OCI-LY1 (cell line): Measurements from ENCODE around the gene BMI1.

ENCODE experiments used
- H2AFZ ChIP-seq: fragments of 200-600 bp; sonication (generic), shearing (Covaris generic); 2 replicates; pipeline ENCODE4 v1.6.0; 2014; ENCODE audit warnings: antibody characterized with exemption, mild to moderate bottlenecking, low read length
- H3F3A ChIP-seq: fragments of 200-600 bp; sonication (generic), shearing (Covaris generic); 2 replicates; pipeline ENCODE4 v1.6.0; 2014; ENCODE audit warnings: mild to moderate bottlenecking, antibody characterized with exemption, low read length, moderate library complexity; ENCODE audit not compliant: insufficient read depth
- H3K27ac ChIP-seq: fragments of 200-600 bp; sonication (generic); 2 replicates; pipeline ENCODE4 v1.5.1; 2014; ENCODE audit warnings: low read length, mixed run types, mild to moderate bottlenecking, low read depth; ENCODE audit not compliant: poor library complexity, severe bottlenecking
- H3K27me3 ChIP-seq: fragments of 200-600 bp; sonication (generic); 2 replicates; pipeline ENCODE4 v1.6.0; 2014; ENCODE audit warnings: antibody characterized with exemption, mild to moderate bottlenecking, low read length, moderate library complexity; ENCODE audit not compliant: insufficient read depth
- H3K36me3 ChIP-seq: fragments of 200-600 bp; sonication (generic); 2 replicates; pipeline ENCODE4 v1.6.1; 2014; ENCODE audit warnings: mild to moderate bottlenecking, antibody characterized with exemption, low read length, moderate library complexity, mixed read lengths; ENCODE audit not compliant: insufficient read depth
- H3K4me1 ChIP-seq: fragments of 200-600 bp; sonication (generic); 2 replicates; pipeline ENCODE4 v1.5.1; 2014; ENCODE audit warnings: mild to moderate bottlenecking, low read length, moderate library complexity; ENCODE audit not compliant: insufficient read depth, severe bottlenecking
- H3K4me2 ChIP-seq: fragments of 200-600 bp; sonication (generic), shearing (Covaris generic); 2 replicates; pipeline ENCODE4 v1.6.1; 2014; ENCODE audit warnings: low read length
- H3K4me3 ChIP-seq: fragments of 200-600 bp; sonication (generic); 2 replicates; pipeline ENCODE4 v1.5.1; 2014; ENCODE audit warnings: low read length, low read depth, mild to moderate bottlenecking, mixed read lengths; ENCODE audit not compliant: poor library complexity, severe bottlenecking
- H3K79me2 ChIP-seq: fragments of 200-600 bp; shearing (Covaris generic); 2 replicates; pipeline ENCODE4 v1.6.1; 2016; ENCODE audit warnings: mixed run types, low read length, mixed read lengths; ENCODE audit not compliant: insufficient read depth
- H3K9ac ChIP-seq: fragments of 200-600 bp; sonication (generic), shearing (Covaris generic); 2 replicates; pipeline ENCODE4 v1.6.1; 2014; ENCODE audit warnings: mild to moderate bottlenecking, low read length, mixed read lengths
- H3K9me2 ChIP-seq: fragments of 200-600 bp; sonication (generic), shearing (Covaris generic); 2 replicates; pipeline ENCODE4 v1.6.1; 2014; ENCODE audit warnings: low read depth, mild to moderate bottlenecking, low read length, mixed read lengths
- H3K9me3 ChIP-seq: fragments of 200-600 bp; shearing (Covaris generic); 2 replicates; pipeline ENCODE4 v1.6.1; 2014; ENCODE audit warnings: low read length, mixed read lengths
- H4K20me1 ChIP-seq: fragments of 200-600 bp; sonication (generic), shearing (Covaris generic); 2 replicates; pipeline ENCODE4 v1.6.0; 2016; ENCODE audit warnings: mild to moderate bottlenecking, low read length; ENCODE audit not compliant: insufficient read depth
- EZH2 ChIP-seq: fragments of 200-600 bp; sonication (generic), shearing (Covaris generic); IDR thresholded peaks from 2 replicates; pipeline ENCODE4 v1.8.0; 2017; ENCODE audit warnings: borderline replicate concordance, mixed run types, mild to moderate bottlenecking, antibody characterized with exemption, low read length, moderate library complexity, mixed read lengths
- TF ChIP-seq, protein P1 (sequence below): fragments of 200-600 bp; sonication (generic), shearing (Covaris generic); IDR thresholded peaks from 2 replicates; pipeline ENCODE4 v1.5.1; 2017; ENCODE audit warnings: mild to moderate bottlenecking, antibody characterized with exemption, low read length, moderate library complexity, mixed read lengths

Gene BMI1

DNA sequence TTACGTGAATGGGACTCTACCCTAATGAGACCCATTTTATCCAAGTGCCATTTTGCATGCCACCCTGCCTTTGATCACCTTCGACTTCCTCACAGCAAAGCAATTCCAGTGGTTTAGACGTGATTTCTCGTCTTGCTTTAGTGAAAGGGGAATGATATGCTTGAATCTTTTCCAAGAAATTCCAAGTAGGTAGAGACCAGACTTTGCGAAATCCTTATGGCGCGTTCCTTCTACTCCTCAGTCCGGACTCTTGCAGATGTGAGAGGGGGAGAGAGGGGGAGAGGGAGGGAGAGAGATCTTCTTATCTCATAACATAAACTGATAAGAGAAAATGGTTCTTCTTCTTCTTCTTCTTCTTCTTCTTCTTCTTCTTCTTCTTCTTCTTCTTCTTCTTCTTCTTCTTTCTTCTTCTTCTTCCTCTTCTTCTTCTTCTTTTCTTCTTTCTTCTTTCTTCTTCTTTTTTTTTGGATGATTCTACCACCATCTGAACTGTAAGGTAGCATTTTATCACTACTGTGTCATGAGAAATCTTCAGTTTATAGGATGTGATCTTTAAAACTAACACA, 25.3 kb downstream of the BMI1 start:
- no peak for TF ChIP-seq EZH2
- TF ChIP-seq, protein P1, sequence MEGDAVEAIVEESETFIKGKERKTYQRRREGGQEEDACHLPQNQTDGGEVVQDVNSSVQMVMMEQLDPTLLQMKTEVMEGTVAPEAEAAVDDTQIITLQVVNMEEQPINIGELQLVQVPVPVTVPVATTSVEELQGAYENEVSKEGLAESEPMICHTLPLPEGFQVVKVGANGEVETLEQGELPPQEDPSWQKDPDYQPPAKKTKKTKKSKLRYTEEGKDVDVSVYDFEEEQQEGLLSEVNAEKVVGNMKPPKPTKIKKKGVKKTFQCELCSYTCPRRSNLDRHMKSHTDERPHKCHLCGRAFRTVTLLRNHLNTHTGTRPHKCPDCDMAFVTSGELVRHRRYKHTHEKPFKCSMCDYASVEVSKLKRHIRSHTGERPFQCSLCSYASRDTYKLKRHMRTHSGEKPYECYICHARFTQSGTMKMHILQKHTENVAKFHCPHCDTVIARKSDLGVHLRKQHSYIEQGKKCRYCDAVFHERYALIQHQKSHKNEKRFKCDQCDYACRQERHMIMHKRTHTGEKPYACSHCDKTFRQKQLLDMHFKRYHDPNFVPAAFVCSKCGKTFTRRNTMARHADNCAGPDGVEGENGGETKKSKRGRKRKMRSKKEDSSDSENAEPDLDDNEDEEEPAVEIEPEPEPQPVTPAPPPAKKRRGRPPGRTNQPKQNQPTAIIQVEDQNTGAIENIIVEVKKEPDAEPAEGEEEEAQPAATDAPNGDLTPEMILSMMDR, result no peak
- H3K9ac ChIP-seq, result no peak overlapping the region
- H3K4me3 ChIP-seq, result no peak overlapping the region
- no peaks in the 10 kb centered on the region for H3K9me3 ChIP-seq
- H3K4me2 ChIP-seq, result no peak overlapping the region
- H3K79me2 ChIP-seq, result no peaks in the 10 kb centered on the region
- no peaks in the 10 kb centered on the region; the same call in 1 of the 2 replicates for H3F3A ChIP-seq
- no peaks in the 10 kb centered on the region for H3K36me3 ChIP-seq
- no peaks in the 10 kb centered on the region for H4K20me1 ChIP-seq
- H3K4me1 ChIP-seq, result peaks cover 4% of the 10 kb centered on the region
- H3K27me3 ChIP-seq, result no peaks in the 10 kb centered on the region; the same call in 1 of the 2 replicates
- no peak overlapping the region for H2AFZ ChIP-seq
- no peak overlapping the region for H3K27ac ChIP-seq
- no peaks in the 10 kb centered on the region for H3K9me2 ChIP-seq

DNA sequence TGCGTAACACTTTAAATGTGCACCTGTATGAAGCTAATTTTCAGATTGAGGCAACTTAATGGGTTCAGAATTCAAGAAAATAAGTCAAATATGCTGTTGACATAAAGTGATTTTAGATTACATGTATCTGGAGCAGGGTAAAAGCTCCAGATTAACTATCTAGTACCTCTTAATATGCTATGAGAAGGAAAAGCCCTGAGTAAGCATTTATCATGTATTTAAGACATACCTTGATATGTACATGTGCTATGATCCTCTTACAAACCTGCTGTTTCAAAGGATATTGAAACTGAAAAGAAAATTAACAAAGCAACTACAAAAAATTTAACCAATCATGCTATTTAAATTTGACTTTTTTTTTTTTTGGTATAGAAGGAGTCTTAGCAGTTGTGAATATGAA, 28.9 kb downstream of the BMI1 start:
- Histone ChIP-seq H3K27ac (no peak overlapping the region), H4K20me1 (no peaks in the 10 kb centered on the region), H2AFZ (no peak overlapping the region), H3F3A (no peaks in the 10 kb centered on the region), H3K9me2 (no peaks in the 10 kb centered on the region), H3K79me2 (no peaks in the 10 kb centered on the region), H3K4me2 (no peak overlapping the region), H3K27me3 (no peaks in the 10 kb centered on the region; the same call in 1 of the 2 replicates), H3K36me3 (no peaks in the 10 kb centered on the region), H3K9me3 (no peaks in the 10 kb centered on the region), H3K4me3 (no peak overlapping the region), H3K9ac (no peak overlapping the region), H3K4me1 (no peaks in the 10 kb centered on the region)
- TF ChIP-seq EZH2, result no peak
- TF ChIP-seq, protein P1, result no peak

DNA sequence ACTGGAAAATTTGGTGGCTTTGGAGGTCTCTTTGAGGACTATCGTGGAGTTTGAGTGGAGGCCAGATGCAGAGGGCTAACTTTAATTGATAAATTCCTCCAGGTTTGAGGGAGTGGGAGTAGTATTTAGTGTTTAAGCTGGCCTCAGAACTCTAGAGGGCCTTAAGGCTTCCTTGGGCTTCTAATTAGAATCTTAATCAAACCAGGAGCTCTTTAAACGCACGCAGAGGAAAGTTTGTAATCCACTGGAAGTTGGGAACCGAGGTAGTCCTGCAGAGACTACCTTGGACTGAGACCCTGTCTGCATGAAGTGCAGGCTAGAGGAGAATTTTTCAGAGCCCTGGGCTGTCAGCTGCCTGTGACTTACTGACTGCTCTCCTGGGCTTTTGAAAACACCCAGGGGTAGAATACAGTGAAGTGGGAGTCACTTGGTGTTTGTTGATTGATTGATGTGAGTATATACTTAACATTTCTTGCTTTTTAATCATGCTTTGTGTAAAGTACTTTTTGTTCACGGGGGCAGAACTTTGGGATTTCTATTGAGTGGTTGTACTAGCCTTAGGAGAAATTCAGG, 30.3 kb downstream of the BMI1 start:
- Histone ChIP-seq H3K36me3 (no peaks in the 10 kb centered on the region), H4K20me1 (no peaks in the 10 kb centered on the region), H3K9me3 (no peaks in the 10 kb centered on the region), H3K4me1 (no peaks in the 10 kb centered on the region), H3K9me2 (no peaks in the 10 kb centered on the region), H2AFZ (no peak overlapping the region), H3K9ac (no peak overlapping the region), H3K27ac (no peak overlapping the region), H3K27me3 (no peaks in the 10 kb centered on the region), H3K4me2 (no peak overlapping the region), H3K79me2 (no peaks in the 10 kb centered on the region), H3F3A (no peaks in the 10 kb centered on the region), H3K4me3 (no peak overlapping the region)
- no peak for TF ChIP-seq EZH2
- TF ChIP-seq, protein P1, result no peak
